CD4-positive, alpha-beta T cell treated with Interleukin-15 for 1 hour (primary cell): Measurements from ENCODE around the gene CDC42BPG.

Source experiments
- DNase-seq: peaks from one replicate; pipeline ENCODE4 v3.0.0-alpha.2; 2020

The CDC42BPG gene

DNA sequence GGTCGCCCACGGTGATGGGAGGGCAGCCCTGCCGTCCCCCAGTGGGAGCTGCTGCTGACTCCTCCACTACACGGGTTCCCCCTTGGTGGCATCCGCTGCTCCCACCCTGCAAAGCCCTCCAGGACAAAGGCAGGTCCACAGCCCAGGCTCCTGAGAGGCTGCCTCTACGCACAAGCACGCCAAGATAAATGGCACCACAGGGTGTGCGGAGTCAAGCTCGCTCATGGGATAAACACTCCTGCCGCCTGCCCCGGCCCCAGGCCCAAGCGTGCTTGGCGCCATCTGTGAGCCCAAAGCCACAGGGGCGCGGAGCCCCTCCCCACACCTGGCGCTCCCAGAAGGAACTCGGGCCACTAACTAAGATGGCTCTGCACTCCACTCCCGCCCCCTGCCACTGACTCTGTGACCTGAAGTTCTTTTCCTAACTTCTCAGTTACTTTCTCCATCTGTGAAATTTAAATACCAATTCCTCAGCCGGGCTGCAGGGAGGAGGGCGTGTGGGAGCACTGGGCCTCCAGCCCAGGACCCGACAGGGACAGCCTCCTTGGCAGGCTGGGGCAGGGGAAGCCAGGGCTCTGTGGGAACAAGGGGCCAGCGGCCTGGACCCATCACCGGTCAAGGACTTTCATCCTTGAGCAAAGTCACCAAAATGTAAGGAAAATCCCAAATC lies 19.1 kb upstream of the CDC42BPG start:
- DNase-seq, result no peak

DNA sequence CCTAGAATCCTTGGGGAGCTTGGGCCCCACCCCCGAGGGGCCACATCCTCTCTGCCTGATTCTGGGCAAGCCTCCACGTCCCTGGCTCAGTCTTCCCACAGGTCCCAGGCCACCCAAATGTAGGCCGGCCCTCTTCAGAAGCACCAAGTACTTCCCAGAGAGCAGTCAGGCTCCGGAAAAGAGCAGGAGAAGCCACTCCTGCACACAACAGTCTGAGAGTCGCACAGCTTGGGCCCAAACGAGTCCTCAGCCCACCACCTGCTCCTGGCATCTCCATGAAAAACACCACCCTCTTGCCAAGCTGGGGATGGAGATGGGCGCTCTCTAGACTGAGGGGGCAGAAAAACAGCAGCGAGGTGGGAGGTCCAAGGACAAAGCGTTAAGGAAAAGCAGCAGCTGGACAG lies 18.5 kb upstream of the CDC42BPG start:
- no peak for DNase-seq

DNA sequence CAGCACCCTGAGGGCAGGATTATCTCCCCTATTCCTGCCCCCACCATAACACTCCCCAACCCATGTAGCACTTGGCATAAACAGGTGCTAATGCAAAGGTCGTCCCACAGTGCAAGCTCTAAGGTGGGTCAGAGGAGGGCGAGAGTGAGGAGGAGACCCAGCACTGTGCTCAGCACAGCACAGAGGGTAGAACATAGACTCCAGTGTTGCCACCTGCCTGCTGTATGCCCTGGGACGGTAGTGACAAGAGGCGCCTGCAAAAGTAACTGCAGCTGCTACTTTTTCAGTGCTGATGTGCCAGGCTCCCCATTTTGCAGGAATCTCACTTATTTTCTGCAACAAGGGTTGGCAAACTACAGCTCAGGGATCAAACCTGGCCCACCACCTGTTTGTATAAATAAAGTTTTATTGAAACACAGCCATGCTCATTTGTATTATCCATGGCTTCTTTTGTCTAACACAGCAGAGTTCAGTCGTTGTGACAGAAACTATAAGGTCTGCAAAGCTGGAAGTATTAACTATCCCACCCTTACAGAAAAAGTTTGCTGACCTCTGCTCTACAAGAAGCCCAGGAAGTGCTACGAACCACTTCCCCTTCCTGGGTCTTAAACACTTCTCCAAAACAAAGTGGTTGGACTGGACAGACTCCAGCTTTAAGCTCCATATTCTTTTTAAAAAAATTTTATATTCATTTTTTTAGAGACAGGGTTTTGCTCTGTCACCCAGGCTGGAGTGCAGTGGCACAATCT lies 16.9 kb upstream of the CDC42BPG start:
- no peak for DNase-seq

DNA sequence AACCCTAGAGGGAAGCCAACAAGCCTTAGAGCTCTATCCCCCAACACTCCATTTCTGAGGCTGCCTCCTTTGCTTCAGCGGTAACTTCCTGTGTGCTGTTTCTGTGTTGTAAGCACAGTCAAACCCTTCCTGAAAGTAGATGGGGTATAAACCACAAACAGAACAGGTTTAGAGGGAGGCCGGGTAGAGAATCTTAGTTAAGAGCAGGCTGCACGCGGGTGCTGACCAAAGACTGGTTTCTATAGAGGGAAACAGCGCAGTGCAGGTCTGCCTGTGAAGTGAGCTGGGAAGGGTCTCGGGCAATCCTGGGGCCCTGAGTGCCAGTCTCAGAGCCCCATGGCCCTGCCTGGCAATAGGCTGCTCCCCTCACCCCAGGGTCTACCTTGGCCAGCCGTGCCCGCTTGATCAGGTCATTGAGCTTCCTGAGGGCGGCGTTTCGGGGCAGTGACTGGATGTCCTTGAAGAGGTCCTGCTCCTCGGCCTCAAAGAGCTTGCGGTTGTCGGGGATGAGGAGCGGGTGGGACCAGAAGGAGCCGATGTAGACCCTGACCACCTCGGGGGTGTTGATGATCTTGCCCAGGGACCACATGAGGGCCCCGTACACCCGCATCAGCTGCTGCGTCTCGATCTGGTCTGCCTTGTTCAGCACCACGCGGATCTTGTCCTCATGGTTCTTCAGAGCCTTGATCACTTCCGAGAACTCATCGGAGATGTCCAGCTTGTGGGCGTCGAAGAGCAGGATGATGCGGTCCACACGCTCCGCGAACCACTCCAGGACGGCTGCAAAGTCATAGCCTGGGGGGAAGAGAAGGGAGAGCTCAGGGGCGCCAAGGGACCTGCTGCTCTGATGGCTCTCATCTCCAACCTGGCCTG lies 15.3 kb upstream of the CDC42BPG start:
- DNase-seq, result peak; percentile 66

DNA sequence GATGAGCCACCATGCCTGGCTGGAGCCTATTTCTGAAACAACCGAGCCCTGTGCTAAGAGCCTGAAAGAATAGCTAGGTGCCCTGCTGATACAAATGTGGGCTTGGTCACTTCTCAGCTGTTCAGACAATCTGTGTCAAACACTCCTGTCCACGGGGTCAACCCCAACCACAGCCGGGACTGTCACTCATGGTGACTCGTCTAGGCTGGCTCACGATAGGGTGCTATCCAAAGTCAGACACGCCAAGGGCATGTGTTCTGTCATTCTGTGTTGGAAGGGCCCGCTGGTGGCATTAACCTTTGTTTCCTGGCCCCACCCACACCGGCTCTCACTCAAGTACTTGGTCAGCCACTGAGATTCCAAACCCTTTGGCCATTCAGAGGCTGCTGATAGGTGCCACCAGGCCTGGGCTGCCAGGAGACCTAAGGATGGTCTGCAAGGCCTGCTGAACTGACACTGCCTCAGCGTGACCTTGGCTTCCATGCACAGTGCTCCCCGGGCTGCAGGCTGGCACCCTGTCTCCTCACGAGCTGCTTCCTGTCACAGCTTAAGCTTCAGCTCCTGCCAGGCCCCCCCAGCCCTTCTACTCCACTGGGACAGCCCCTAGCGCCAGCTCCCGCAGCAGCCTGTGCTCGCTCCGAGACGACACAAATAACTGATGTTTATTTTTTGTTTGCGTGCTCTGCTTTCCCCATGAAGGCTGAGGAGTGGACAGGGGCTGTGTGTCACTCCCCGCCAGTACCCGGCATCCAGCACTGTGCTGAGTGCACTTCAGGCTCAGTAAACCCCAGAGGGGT lies 14.2 kb upstream of the CDC42BPG start:
- DNase-seq, result peak; percentile 62

DNA sequence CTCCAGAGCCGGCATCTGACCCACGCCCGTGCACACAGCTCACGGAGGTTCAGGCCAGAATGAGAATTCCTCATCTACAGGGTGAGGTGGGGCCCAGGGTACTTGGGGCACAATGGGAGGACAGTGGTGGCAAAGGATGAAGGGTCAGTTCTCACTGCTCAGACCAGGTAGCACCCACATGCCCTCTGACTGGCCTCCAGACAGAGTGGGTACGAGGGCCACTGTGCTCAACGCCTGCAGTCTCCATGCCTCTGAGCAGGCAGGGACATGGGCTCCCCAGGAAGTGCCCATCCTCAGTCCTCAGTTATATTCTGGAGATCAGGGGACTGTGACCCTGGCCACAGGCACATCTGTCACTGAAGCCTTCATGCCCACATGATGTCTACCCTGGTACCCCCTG lies 13.0 kb upstream of the CDC42BPG start:
- DNase-seq, result no peak

DNA sequence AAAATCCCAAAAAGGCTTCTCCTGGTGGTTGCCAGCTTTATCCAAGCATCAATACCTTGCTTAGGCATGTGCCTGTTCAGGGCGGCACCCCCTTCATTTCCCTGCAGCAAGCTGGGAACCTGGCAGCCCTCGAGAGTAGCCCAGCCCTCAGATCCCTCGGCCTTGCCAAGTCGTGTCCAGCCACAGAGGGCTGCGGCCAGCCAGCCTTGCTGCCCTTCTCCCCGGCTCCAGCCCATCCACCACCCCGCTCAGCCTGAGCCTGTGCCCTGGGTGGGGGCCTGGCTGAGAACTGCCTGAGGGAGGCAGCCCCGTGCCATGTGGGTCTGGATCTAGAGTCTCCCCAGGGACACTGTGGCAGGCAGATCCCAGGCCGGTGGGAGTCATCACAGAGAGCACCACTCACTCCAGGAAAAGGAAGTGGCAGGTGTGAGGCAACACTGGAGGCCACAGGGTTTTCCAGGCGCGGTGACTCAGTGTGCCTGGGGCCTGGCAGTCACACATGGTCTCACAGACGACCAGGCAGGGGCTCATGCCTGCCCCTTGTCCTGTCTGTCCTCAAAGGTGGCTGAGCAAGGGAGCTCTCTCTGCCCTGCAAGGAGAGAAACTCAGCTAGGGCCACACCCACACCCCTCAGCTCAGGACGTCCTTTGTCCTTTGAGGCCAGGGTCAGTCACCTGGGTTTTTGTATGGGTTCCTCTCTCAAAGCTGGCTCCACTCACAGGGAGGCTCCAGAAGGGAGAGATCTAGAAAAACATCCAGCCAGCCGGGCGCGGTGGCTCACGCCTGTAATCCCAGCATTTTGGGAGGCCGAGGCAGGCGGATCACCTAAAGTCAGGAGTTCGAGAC lies 12.2 kb upstream of the CDC42BPG start:
- DNase-seq, result peak; percentile 81

DNA sequence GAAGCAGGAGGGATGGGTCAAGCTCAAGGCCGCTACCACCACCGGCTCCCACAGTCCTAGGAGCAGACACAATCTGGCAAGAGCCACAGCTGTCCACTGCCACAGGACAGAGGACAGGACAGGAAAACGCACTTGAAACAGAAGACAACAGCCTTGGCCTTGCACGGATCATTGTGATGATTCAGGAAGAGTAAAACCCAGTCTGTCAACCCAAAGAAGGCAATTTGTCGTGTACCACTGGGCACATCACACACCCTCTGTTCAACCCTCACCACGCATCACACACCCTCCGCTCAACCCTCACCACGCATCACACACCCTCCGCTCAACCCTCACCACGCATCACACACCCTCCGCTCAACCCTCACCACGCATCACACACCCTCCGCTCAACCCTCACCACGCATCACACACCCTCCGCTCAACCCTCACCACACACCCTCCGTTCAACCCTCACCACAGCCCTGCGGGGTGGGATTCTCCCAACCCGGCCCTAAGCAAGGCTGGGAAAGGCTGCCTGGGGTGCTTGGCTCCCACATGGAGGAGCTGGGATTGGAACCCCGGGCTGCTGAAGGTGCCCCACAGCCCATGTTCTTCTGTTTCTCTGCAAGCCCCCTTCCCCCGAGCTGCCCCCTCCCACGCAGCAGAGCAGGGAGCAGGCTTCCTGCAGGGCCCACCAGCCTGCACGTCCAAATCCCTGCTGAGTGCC lies 11.3 kb upstream of the CDC42BPG start:
- DNase-seq, result no peak

DNA sequence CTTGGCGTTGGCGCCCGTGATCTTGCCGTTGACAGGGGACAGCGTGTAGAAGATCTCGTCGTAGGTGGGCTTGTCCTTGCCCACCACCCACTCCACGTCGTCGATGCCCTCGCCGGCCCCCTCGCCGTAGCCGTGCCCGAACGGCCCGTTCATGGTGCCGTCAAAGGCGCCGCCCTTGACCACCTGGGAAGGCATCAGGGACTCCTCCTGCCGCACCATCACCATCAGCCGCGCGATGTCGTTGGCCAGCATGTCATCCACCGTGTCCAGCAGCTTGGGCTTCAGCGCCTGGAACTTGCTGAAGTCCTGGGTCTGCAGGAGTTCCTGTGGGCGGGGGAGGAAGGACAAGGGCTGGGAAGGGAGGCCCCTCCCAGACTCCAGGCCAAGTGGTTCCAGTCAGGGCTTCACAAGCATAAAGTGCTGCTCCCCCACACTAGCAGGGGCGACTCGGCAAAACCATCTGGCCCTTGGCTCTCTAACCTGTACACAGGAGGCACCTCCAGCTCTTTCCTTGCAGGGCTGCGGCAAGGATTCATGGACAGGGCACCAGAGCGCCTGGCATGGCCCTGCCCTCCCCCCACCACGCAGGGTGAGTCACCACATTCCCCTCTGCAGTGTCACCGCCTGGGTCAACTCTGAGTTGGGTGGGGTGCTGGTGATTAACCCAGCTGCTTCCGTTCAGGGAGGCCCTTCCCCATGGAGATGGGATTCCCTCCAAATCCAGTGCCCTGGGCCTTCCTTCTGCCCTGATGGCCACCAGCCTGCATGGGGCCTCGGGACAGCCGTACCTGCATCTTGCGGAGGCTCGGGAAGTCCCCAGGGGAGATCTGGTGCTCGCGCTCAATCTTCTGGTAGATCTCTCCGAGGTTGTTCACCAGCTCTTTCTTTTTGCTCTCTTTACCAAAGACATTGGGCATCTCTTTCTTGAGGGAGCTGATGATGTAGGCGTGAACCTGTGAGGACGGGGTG lies 10.4 kb upstream of the CDC42BPG start:
- peak; percentile 79 for DNase-seq

DNA sequence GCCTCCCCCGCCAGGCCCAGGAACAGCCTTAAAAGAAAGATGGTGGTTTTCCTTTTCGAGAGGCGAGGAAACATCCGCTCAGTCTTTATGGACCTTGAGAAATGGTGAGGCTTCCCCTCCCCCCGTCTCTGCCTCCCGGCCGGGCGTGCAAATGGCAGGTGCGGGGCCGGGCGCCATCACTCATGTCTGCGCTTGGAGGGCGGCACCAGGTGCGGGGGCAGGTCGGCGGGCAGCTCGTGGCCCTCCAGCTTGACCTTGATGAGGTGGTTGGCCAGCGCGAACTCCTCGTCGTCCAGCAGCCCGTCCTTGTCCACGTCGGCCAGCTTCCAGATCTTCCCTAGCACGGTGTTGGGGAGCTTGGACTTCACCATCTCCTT lies 9.7 kb upstream of the CDC42BPG start:
- DNase-seq, result no peak

DNA sequence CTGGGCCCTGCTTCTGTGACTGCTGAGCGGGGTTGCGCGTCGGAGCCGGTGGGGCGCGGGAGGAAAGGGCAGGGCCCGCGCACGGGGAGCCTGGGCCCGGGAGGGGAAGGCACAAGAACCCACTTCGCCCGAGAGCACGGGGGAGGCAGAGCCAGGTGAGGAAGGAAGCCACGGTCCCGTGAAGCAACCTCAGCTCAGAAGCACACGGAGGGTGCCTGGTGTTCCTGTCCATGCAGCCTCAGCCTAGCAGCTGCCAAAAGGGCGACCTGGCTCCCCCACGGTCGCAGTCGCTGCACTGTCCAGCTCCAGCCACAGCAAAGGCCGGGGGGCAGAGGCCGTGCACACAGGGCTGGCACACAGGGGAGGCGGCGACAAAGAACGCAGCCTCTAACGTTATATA lies 9.3 kb upstream of the CDC42BPG start:
- peak; percentile 50 for DNase-seq

DNA sequence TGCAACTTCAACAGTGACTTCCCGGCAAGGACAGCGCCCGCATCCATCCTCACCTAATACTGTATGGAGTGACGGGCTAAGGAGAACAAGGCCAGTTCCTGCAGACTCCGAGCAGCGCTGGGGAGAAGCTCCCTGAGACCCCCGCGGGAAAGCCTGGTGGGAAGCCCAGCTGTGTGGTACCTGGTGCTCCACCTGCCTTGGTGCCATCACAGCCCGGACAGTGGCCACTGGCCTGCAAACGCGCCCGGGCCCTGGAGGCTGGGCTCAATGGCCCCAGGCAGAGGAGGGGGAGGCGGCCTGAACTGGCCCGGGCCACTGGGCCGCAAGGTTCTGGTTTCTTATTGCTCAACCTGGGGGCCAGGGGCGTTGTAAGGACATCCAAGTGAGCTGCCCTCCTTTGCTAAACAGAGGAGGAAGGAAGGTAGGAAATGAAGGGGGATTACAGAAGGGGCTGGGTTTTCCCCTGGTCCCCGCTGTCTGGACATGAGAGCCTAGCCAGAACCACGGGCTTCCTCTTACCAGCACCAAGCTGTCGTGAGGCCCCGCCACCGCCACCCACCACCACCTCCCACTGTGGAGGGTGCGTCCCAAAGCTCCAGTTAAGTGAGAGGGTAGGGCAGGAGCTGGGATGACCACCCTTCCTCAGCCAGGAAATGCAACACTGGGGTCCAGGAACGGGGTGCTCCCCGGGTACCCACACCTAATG lies 8.5 kb upstream of the CDC42BPG start:
- DNase-seq, result peak; percentile 58

DNA sequence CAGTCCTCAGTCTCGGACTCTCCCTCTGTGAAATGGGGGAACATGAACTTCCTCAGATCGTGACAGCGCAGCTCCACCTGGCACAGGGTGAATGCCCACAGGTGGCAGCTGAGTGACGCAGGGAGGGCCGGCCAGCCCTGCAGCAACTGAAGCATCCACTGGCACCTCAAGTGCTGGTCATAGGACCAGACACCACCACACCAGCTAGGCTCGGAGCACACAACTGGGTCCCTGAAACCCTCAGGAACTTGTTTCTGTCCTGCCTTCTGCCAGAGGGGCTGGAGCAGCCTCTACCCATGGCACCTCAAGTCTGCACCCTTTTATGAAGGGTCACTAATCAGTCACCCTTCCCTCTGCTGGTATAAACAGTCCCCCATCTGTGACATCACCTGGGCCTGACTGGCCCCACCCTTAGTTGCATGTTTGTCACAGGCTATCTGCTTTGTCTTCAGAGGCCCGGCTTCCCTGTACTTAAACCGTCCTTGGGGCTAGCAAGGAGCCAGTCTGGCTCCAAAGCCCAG lies 7.4 kb upstream of the CDC42BPG start:
- peak; percentile 71 for DNase-seq

DNA sequence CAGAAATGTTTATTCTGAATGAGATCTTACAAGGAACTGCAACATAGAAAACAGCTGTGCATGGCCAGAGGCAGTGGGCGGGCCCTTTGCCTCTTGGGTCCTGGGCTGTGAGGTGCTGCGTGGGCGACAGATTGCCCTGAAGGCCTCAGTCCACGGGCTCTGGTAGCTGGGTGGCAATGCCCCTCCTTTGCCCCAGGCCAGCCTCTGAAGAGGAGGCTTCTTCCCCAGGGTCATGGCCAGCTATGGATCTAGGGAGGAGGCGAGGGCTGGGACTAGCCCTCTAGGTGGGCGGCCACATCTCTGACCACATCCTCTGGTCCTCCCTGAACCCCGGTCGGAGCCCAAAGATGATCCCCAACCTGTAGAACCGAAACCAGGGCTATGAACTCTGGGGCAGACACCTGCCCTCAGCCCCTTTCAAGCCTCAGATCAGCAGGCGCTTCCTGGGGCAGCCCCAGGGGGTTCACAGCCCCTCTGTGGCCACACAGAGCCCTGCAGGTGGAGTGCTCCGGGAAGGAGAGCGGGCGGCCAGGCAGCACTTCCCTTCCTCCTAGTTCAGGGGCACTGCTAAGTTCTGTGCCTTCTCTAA lies 6.6 kb upstream of the CDC42BPG start:
- peak; percentile 80 for DNase-seq

DNA sequence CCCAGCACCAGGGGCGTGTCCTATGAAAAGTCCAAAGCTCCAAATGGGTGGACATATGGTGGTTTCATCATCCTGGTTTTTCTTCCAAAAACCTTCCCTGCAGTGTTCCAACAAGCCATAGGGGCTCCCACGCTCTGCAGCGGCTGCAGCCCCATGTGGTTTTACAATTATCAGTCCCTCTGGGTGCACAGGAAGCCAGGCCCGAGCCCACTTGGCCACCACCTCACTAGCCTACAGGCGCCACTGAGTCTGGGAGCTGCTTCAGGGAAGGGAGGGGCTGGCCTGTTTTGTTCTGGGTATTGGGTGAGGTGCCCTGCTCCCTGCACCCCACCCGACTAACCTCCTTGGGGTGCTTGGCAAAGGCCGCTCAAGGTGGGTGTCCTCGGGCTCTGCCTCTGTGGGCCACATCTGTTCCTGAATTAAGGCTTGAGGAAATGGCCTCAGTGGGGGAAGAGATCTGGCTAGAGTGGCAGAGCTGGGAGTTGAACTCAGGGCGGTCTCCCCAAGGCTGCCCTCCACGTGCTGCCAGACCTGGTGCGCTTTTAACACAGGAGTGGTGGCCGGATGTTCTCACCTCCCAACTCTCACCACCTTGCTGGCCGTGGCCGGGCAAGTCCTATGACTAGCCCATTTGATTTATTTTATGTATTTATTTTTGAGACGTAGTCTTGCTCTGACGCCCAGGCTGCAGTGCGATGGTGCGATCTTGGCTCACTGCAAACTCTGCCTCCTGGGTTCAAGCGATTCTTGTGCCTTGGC lies 5.3 kb upstream of the CDC42BPG start:
- no peak for DNase-seq

DNA sequence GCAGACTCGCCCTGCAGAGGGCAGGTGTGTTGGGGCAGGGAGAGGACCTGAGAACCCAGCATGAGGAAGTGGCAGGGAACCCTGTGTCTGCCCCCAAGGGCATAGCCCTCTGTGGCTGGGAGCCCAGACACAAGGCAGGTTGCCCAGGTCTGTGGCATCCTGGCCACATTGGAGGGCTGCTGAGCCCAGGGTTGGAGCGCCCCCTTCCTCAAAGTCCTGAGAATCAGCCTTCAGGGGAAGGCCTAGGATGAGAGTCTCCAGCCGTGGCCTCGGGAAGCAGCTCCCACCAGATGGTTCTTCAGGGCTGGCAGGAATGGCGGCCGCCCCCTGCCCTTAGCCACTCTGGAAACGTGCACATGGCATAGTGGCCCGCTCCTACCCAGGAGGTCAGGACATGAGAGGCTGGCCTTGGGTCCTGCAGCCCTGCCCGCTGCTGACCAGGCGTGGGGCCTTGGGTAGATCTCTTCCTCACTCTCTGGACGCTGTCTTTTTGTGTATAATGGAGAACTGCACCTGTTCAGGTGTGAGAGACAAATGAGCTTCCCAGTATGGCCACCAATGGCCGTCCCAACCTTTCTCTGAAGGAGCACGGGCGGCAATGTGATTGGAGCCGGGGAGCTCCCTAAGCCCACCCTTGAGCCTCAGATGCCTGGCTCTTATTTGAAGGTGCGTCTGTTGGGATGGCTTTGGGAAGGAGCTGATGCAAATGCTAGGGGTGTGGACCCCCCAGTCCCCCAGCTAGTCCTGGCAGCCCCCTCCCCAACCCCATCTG lies 4.6 kb upstream of the CDC42BPG start:
- peak; percentile 67 for DNase-seq

DNA sequence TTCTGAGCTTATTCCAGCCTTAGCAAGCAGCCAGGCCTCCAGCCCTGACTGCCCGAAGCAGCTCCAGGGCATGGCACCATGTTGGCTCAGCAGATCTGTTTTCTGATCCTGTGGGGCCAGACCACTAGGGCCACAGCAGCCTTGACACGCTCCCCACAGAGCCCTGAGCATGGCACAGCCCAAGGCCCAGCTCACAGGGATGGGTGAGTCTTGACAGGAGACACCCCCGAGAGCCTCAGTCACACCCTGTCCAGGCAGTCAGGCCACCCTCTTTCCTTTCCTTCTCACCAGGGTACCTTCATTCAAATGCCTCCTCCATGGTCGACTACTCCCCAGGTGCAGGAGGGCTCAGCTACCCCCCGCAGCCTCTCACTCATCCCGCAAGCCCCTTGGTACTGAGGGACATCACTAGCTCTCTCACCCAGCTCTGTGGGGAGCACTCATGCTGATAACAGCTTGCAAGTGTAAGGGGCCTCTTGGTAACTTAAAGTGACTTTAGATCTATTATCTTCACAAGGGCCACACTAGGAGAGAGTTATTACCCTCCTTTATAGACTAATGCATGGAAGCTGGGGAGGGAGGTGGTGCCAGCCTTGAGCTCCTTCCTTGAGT lies 3.9 kb upstream of the CDC42BPG start:
- DNase-seq, result no peak
